GM06990 (cell line): ENCODE measurements around the gene LCNL1.

ENCODE experiments used
- DNase-seq: peaks from one replicate; pipeline ENCODE4 v3.0.0-alpha.2; 2011; ENCODE audit not compliant: insufficient read length; ENCODE audit errors: extremely low read depth
- H3K27me3 ChIP-seq: replicated peaks from 2 replicates; pipeline ENCODE4 v1.6.0; 2011; ENCODE audit warnings: low read length; ENCODE audit not compliant: control insufficient read depth, insufficient read depth
- H3K36me3 ChIP-seq: 2 replicates; pipeline ENCODE4 v1.5.1; 2011; ENCODE audit warnings: low read length; ENCODE audit not compliant: control insufficient read depth, insufficient read depth
- H3K4me3 ChIP-seq: replicated peaks from 2 replicates; pipeline ENCODE4 v1.5.1; 2011; ENCODE audit warnings: low read depth, mild to moderate bottlenecking, control low read depth, low read length
- CTCF ChIP-seq: IDR thresholded peaks from 2 replicates; pipeline ENCODE4 v1.5.1; 2011; ENCODE audit warnings: low read length, control low read depth, mild to moderate bottlenecking, inconsistent platforms; ENCODE audit not compliant: insufficient read depth, poor library complexity, severe bottlenecking

Gene LCNL1

GRCh38 chr9:136954270-136955083, 28.3 kb upstream of the LCNL1 start:
- no peak overlapping the region for H3K4me3 ChIP-seq
- TF ChIP-seq CTCF: no peak
- H3K36me3 ChIP-seq: no peaks in the 10 kb centered on the region
- peaks cover 1% of the 10 kb centered on the region; the same call in 1 of the 2 replicates for H3K27me3 ChIP-seq
- DNase-seq: no peak

- no peak for DNase-seq
- H3K27me3 ChIP-seq: peaks cover 1% of the 10 kb centered on the region; the same call in 1 of the 2 replicates
- no peak overlapping the region for H3K4me3 ChIP-seq
- no peaks in the 10 kb centered on the region for H3K36me3 ChIP-seq
- no peak for TF ChIP-seq CTCF
Measured at GRCh38 chr9:136955202-136955942, 27.4 kb upstream of the LCNL1 start.

GRCh38 chr9:136955943-136956335, 26.9 kb upstream of the LCNL1 start:
- Histone ChIP-seq H3K36me3 (no peaks in the 10 kb centered on the region), H3K4me3 (no peak overlapping the region), H3K27me3 (peaks cover 1% of the 10 kb centered on the region; the same call in 1 of the 2 replicates)
- no peak for TF ChIP-seq CTCF
- no peak for DNase-seq

- Histone ChIP-seq H3K36me3 (no peaks in the 10 kb centered on the region), H3K4me3 (no peak overlapping the region)
- no peak for TF ChIP-seq CTCF
Measured at GRCh38 chr9:136956604-136957003, 26.2 kb upstream of the LCNL1 start.

GRCh38 chr9:136957461-136957860, 25.3 kb upstream of the LCNL1 start:
- H3K4me3 ChIP-seq: no peak overlapping the region
- DNase-seq: no peak
- H3K36me3 ChIP-seq: no peaks in the 10 kb centered on the region
- TF ChIP-seq CTCF: no peak
- peaks cover 1% of the 10 kb centered on the region; the same call in 1 of the 2 replicates for H3K27me3 ChIP-seq

More at GRCh38 chr9:136956604-136957003, 26.2 kb upstream of the LCNL1 start:
- DNase-seq: no peak
- H3K27me3 ChIP-seq: peaks cover 1% of the 10 kb centered on the region; the same call in 1 of the 2 replicates
